Measurements from ENCODE around the gene ACSL1. TPM values are rescaled to one million over a fixed set of nuclear protein-coding genes. Genes with fewer than 3 reads are reported as not detected.

ACSL1 gene
- total and polyA plus RNA-seq, 2 experiments from 2014 or later, result 6.2 to 13.1 TPM

GRCh38 chr4:184796906-184797305, 28.9 kb downstream of the ACSL1 start (continued):
- TF ChIP-seq, protein P1, sequence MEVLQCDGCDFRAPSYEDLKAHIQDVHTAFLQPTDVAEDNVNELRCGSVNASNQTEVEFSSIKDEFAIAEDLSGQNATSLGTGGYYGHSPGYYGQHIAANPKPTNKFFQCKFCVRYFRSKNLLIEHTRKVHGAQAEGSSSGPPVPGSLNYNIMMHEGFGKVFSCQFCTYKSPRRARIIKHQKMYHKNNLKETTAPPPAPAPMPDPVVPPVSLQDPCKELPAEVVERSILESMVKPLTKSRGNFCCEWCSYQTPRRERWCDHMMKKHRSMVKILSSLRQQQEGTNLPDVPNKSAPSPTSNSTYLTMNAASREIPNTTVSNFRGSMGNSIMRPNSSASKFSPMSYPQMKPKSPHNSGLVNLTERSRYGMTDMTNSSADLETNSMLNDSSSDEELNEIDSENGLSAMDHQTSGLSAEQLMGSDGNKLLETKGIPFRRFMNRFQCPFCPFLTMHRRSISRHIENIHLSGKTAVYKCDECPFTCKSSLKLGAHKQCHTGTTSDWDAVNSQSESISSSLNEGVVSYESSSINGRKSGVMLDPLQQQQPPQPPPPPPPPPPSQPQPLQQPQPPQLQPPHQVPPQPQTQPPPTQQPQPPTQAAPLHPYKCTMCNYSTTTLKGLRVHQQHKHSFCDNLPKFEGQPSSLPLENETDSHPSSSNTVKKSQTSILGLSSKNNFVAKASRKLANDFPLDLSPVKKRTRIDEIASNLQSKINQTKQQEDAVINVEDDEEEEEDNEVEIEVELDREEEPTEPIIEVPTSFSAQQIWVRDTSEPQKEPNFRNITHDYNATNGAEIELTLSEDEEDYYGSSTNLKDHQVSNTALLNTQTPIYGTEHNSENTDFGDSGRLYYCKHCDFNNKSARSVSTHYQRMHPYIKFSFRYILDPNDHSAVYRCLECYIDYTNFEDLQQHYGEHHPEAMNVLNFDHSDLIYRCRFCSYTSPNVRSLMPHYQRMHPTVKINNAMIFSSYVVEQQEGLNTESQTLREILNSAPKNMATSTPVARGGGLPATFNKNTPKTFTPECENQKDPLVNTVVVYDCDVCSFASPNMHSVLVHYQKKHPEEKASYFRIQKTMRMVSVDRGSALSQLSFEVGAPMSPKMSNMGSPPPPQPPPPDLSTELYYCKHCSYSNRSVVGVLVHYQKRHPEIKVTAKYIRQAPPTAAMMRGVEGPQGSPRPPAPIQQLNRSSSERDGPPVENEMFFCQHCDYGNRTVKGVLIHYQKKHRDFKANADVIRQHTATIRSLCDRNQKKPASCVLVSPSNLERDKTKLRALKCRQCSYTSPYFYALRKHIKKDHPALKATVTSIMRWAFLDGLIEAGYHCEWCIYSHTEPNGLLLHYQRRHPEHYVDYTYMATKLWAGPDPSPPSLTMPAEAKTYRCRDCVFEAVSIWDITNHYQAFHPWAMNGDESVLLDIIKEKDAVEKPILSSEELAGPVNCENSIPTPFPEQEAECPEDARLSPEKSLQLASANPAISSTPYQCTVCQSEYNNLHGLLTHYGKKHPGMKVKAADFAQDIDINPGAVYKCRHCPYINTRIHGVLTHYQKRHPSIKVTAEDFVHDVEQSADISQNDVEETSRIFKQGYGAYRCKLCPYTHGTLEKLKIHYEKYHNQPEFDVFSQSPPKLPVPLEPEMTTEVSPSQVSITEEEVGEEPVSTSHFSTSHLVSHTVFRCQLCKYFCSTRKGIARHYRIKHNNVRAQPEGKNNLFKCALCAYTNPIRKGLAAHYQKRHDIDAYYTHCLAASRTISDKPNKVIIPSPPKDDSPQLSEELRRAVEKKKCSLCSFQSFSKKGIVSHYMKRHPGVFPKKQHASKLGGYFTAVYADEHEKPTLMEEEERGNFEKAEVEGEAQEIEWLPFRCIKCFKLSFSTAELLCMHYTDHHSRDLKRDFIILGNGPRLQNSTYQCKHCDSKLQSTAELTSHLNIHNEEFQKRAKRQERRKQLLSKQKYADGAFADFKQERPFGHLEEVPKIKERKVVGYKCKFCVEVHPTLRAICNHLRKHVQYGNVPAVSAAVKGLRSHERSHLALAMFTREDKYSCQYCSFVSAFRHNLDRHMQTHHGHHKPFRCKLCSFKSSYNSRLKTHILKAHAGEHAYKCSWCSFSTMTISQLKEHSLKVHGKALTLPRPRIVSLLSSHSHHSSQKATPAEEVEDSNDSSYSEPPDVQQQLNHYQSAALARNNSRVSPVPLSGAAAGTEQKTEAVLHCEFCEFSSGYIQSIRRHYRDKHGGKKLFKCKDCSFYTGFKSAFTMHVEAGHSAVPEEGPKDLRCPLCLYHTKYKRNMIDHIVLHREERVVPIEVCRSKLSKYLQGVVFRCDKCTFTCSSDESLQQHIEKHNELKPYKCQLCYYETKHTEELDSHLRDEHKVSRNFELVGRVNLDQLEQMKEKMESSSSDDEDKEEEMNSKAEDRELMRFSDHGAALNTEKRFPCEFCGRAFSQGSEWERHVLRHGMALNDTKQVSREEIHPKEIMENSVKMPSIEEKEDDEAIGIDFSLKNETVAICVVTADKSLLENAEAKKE (CRISPR knock-in tag; IDR thresholded peaks at IDR 0.05), result no peak
- TF ChIP-seq ZNF331 (CRISPR knock-in tag; IDR thresholded peaks at IDR 0.05; ENCODE audit: low read depth) (no peak), STAT1 (IDR thresholded peaks at IDR 0.05; ENCODE audit: unreplicated experiment) (no peak)

DNA sequence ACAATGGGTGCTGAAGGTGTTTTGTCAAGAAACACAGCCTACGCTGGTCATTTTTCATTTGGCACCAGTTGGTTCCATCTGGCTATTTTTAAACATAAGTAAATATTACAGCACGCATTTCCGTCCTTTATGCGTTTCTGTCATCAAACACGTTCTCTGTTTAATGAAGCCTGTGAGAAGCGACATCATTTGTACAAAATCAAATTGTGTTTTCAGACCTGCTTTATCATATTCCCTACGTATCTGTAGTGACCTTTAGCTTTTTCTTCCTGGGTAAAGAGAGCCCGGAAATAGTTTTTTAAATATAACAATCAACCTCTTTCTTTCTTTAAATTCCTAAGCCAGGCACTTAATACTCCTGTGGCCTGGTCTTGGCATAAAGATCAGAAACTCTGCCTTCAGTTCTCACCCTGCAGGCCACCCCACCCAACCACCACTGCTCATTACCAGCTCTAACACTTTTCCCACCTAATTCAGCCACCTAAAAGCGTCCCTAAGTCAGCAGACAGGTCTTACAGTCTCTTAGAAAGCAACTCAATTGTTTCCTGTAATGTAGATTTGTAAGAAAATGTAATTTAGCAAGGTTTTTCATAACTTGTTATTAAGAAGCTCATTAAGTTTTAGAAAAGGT, 30.4 kb downstream of the ACSL1 start:
- H3K79me2 ChIP-seq (replicated peaks; ENCODE audit: insufficient read depth), result no peaks in the 10 kb centered on the region
- ATAC-seq (no peak), DNase-seq (ENCODE audit: low spot score) (no peak)
- Mint-ChIP-seq H3K36me3 (ENCODE audit: low read depth) (peaks cover 3% of the 10 kb centered on the region; the same call in 1 of the 3 replicates), H3K27me3 (ENCODE audit: insufficient read depth, low read depth, poor library complexity) (peaks cover 8% of the 10 kb centered on the region), H3K27ac (no peak overlapping the region), H3K4me1 (peaks cover 14% of the 10 kb centered on the region), H3K4me3 (no peak overlapping the region), H3K9me3 (0 out of 3 replicates have a peak, but pooled peaks cover 4% of the 10 kb centered on the region)
- no peaks in the 10 kb centered on the region for H4K20me1 ChIP-seq (replicated peaks; ENCODE audit: insufficient read depth)
- peaks cover 4% of the 10 kb centered on the region; the same call in 1 of the 2 replicates for H3K9me2 ChIP-seq (ENCODE audit: insufficient read depth)
- no peak overlapping the region for H3K27ac ChIP-seq (ENCODE audit: low read depth)
- H2AFZ ChIP-seq, result no peak overlapping the region
- H3K4me2 ChIP-seq, result no peak overlapping the region
- peaks cover 13% of the 10 kb centered on the region for H3K4me1 ChIP-seq (ENCODE audit: insufficient read depth)
- peaks cover 4% of the 10 kb centered on the region; the same call in 1 of the 2 replicates for H3K36me3 ChIP-seq (ENCODE audit: insufficient read depth)
- H3F3A ChIP-seq (replicated peaks; ENCODE audit: low read depth), result no peaks in the 10 kb centered on the region
- H3K4me3 ChIP-seq, result no peak overlapping the region
- no peaks in the 10 kb centered on the region for H3K27me3 ChIP-seq (ENCODE audit: insufficient read depth)
- no peak for TF ChIP-seq EZH2 (IDR thresholded peaks at IDR 0.05; ENCODE audit: low read depth, unreplicated experiment)
- TF ChIP-seq, protein P2, sequence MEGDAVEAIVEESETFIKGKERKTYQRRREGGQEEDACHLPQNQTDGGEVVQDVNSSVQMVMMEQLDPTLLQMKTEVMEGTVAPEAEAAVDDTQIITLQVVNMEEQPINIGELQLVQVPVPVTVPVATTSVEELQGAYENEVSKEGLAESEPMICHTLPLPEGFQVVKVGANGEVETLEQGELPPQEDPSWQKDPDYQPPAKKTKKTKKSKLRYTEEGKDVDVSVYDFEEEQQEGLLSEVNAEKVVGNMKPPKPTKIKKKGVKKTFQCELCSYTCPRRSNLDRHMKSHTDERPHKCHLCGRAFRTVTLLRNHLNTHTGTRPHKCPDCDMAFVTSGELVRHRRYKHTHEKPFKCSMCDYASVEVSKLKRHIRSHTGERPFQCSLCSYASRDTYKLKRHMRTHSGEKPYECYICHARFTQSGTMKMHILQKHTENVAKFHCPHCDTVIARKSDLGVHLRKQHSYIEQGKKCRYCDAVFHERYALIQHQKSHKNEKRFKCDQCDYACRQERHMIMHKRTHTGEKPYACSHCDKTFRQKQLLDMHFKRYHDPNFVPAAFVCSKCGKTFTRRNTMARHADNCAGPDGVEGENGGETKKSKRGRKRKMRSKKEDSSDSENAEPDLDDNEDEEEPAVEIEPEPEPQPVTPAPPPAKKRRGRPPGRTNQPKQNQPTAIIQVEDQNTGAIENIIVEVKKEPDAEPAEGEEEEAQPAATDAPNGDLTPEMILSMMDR (conservative IDR thresholded peaks at IDR 0.05; ENCODE audit: low read depth in 2 of 2), result no peak
- no peak for TF ChIP-seq STAT1 (IDR thresholded peaks at IDR 0.05; ENCODE audit: unreplicated experiment)
- no peak for TF ChIP-seq REST (IDR thresholded peaks at IDR 0.05; ENCODE audit: unreplicated experiment)

All from GM23338 (cell line).